Dermis microvascular lymphatic vessel endothelial cell (primary cell): ENCODE data around the gene F2RL3. TPM values are rescaled to one million over a fixed set of nuclear protein-coding genes. Genes with fewer than 3 reads are reported as not detected.
"Not testable (repeated sequence)": the region's sequence is repeated elsewhere in the genome, so short reads cannot be mapped to it uniquely, and the experiment has no call there.

Source experiments
- DNase-seq, 2 donors: peaks; one replicate each; pipeline versions ENCODE4 v3.0.0 to v3.0.0-alpha.2; 2010; ENCODE audit warnings: low read depth in 2 of 2
- total RNA-seq: library from RNA; depleted of rRNA; stranded (reverse); fragments of >200 nt; gene quantifications from 2 replicates; pipeline ENCODE4 v1.2.1, GENCODE V29; 2014

Gene F2RL3
- total RNA-seq, 1 donor from 2014 or later = 2.6 TPM

GRCh38 chr19:16921766-16922591 is 33.2 kb downstream of the F2RL3 start:
- DNase-seq = no peak

DNA sequence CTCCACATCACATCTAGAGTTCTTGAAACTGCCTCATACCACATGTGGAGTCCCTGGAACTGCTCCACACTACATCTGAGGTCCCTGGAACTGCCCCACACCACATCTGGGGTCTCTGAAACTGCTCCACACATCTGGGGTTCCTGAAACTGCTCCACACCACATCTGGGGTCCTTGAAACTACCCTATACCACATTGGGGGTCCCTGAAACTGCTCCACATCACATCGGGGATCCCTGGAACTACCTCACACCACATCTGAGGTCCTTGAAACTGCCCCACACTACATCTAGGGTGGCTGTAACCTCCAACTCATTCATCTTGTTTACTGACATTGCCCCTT is 33.8 kb downstream of the F2RL3 start:
- no peak for DNase-seq

DNA sequence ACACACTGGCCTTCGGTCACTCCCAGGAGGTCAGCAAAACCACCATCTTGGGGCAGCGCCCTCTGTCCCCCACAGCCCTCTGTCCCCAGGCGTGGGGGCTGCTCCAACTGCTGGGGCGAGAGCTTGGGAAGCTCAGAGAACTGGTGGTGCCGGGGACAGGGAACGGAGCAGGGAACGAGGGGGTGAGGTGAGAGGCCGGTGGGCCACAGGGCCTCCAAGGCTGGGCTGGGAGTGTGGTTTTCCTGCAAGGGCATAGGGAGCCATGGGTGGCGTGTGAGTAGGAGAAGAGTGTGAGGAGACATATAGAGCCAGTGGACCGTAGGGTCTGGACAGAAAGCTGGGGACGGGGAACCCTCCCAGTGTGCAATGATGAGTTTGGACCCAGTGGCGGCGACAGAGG is 34.1 kb downstream of the F2RL3 start:
- no peak for DNase-seq

- no peak for DNase-seq
These were observed 39.1 kb downstream of the F2RL3 start for GRCh38 chr19:16927883-16928282.

GRCh38 chr19:16928351-16928750 is 39.6 kb downstream of the F2RL3 start:
- DNase-seq = no peak

- no peak for DNase-seq
These were observed 40.1 kb downstream of the F2RL3 start for GRCh38 chr19:16928916-16929315.

GRCh38 chr19:16930753-16931152 is 42.0 kb downstream of the F2RL3 start:
- no peak for DNase-seq

- no peak for DNase-seq
These were observed 42.5 kb downstream of the F2RL3 start for GRCh38 chr19:16931306-16931705.

GRCh38 chr19:16934489-16934888 is 45.7 kb downstream of the F2RL3 start:
- no peak for DNase-seq

- DNase-seq = no peak
These were observed 48.1 kb downstream of the F2RL3 start for GRCh38 chr19:16936901-16937300.

DNA sequence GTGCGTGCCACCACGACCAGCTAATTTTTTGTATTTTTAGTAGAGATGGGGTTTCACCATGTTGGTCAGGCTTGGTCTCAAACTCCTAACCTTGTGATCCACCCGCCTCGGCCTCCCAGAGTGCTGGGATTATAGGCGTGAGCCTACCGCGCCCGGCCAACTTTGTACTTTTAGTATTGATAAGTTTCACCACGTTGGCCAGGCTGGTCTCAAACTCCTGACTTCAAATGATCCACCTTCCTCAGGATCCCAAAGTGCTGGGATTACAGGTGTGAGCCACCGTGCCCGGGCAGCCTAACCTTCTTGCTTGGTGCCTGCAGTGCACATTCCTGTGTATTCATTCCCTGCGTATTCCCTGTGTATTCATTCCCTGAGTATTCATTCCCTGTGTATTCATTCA is 49.0 kb downstream of the F2RL3 start:
- DNase-seq = not testable (repeated sequence)

DNA sequence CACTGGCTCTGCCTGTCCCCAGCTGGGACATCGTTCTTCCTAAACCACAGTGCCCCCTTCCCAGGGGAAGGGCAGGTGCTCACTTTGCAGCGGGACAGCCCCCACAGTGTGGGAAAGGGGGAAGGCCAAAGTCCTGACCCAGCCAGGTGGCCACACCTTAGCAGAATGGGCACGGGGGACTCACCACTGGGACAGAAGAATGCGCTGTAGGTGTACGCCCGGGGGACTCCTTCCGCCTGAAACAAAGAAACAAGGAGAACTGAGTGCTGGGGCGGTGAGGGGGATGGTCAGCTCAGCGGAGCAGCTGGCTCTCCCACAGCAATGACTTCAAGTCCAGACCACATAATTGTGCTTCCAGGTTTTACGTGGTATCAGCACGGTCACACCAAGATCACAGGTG is 49.4 kb downstream of the F2RL3 start:
- no peak for DNase-seq

GRCh38 chr19:16940063-16940462 is 51.3 kb downstream of the F2RL3 start:
- DNase-seq = not testable (repeated sequence)

GRCh38 chr19:16940626-16941025 is 51.8 kb downstream of the F2RL3 start:
- no peak for DNase-seq

Other genes starting within 250 kb of the F2RL3 start
- gene SMIM7, start 228.9 kb upstream of the F2RL3 start, total RNA-seq = 33.4 and 52.1 TPM in 2 replicates
- gene TMEM38A, start 227.9 kb upstream of the F2RL3 start, total RNA-seq = 0.90 and 2.1 TPM in 2 replicates
- gene NWD1, start 169.2 kb upstream of the F2RL3 start, total RNA-seq = not detected in 2 replicates
- 14.4 and 40.0 TPM in 2 replicates for gene SIN3B, start 59.6 kb upstream of the F2RL3 start, total RNA-seq
- 1.5 and 2.4 TPM in 2 replicates for gene CPAMD8, start 137.8 kb downstream of the F2RL3 start, total RNA-seq
- gene HAUS8, start 186.5 kb downstream of the F2RL3 start, total RNA-seq = 2.8 and 4.4 TPM in 2 replicates
- gene MYO9B, start 186.8 kb downstream of the F2RL3 start, total RNA-seq = 27.1 and 38.3 TPM in 2 replicates